NCI-H1694 (cell line): ENCODE data around the gene LMF2.
A peak's percentile ranks its signal among the peaks of the same experiment; 100 is the strongest.

ENCODE experiments used
- DNase-seq: peaks from one replicate; lab custom pipeline; 2025; lab: John Stamatoyannopoulos, UW

Gene LMF2

DNA sequence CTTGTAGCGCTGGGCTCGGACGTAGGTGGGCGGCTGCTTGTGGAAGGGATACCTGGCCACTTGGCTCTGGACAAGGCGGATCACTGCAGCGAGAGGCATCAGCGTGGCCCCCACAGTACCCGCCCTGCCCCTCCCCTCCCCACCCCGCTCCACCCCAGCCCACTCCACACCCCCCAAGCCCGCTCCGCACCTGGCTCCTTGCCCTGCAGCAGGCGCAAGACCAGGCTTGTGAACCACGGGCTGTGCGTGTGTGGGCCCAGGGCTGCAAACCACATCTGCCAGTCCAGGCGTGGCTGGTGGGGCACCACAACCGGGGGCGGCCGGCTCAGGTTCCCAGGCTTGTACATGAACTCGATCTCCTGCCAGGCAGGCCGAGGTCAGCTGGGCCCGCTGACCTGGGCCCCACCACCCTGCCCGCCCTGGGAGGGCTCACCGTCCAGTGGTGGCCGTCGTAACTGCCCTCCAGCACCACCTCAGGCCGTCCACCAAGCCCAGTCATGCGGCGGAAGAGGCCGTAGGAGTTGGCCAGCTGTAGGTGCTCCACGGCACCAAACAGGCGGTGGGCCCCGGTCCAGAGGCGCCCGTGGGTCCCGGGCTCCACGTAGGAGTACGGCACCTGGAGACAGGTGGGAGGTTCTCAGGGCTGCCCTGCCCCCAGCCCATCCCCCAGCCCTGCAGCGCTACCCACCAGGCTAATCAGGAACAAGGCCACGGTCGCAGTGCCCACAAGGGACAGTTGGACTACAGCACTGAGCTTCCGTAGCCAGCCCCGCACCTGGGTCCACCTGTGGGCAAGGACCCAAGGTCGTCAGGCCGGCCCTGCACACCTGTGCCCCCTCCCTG is 2.9 kb downstream of the LMF2 start:
- no peak for DNase-seq

DNA sequence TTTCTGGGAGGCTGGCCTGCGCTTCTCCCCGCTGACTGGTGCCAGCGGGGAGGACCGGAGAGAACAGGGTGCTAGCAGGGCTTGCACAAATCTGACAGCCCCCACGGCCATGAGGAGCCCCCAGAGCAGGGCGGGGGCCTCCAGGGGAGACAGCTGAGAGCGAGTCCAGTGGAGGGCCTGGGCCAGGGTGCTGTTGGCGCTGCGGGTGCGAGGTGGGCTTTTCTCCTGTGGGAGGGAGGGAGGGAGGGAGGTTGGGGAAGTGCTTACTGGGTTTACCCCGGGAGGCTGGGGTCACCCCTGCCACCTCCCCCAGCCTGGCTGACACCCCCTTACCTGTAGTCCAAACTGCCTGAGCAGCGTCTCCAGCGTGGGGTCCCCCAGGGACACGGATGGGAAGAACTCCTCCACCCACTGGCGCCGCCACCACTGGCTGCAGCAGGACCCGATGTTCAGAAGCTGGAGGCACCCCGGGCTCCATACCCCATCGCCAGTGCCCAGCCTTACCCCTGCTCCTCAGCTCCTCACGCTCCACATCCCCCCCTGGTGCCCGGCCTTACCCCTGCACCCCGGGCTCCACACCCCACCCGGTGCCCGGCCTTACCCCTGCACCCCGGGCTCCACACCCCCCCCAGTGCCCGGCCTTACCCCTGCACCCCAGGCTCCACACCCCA is 3.9 kb downstream of the LMF2 start:
- DNase-seq, result no peak

DNA sequence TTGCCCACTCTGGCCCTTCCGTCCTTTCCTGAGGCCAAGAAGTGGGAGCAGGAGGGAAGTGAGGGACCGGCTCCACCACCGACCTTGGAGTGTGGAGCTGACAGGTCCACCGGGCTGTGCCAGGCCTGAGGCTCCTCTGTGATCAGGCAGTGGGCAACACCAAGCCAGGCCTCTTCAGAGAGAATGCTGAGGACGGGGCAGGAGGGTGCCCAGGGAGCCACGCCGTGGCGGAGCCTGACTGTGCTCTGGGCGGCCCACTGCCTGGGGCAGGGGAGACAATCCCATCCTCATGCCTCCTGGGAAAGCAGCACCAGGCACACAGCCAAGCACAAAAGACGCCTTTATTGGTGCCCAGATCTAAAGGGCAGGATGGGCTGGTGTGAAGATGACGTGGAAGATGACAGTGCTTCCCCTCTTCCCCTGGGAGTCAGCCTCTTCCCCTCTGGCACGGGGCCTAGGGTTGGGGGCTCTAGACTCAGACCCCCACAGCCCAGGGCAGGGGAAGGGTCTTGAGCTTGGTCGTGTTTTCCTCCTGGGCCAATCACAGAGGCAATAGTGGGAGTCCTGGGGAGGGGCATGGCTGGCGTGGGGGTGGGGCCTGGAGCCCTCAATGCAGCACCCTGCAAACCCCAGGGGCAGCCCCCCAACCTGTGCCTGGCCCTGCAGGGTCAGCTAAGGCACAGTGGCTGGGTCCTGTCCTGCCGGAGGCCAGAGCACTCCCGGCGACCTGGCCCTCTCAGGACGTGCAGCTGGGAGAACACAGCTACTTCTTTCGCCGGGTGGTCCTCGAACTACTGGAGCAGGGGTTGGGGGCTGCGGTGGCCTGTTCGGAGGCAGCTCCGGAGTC is 4.7 kb downstream of the LMF2 start:
- no peak for DNase-seq

DNA sequence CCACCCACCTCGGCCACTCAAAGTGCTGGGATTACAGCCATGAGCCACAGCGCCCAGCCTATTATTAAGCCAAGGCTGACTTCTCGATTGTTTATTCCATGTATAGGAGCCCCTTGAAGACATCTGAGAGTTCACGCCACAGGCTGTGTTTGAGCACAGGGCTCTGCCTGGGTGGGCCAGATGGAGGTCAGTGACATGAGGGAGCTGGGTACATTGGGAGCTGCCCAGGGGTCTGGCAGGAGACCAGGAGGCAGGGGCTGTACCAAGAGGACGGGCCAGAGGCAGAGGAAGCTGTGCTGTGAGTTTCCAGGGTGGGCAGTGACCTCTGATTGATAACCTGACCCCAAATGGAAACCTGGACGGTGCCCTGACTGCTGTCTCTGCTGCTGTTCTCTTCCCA is 5.4 kb downstream of the LMF2 start:
- DNase-seq, result no peak

DNA sequence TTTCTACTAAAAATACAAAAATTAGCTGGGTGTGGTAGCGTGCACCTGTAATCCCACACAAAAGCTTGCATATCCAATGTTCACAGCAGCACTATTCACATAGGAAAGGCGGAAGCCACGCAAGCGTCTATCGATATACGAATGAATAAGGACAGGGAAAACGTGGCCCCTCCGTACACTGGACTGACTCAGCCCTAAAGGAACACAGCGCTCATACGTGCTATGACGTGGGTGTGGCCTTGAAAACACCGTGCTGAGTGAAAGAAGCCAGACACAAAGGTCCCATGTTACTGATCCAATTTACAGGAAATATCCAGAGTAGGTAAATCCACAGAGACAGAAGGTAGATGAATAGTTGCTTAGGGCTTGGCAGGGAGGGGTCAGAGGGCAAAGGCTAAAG is 7.0 kb downstream of the LMF2 start:
- DNase-seq, result no peak

DNA sequence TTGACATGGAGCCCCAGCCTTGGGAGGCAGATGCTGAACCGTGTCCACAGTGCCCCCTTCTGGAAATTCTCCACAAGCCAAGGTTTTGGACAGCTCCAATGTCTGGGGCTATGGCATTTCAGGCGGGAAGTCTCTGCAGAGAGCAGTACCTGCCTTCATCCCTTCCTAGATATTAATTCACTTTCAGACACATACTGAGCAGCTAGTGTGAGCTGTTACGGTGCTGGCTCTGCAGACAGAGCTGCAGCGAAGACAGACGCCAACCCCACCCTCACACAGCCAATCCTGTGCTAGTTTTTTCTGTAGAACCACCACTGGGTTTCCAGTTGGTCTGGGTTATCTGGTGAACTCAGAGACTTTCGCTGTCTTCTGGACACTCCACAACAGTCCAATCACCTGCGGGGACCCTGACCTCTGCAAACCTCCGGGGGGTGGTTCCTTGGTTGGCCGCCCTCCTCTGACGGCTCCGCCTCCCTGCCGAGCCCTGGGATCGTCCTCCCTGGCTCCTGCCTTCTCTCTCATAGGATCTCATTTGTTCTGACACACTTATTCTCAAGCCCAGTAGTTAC is 9.1 kb downstream of the LMF2 start:
- DNase-seq, result peak; percentile 82

DNA sequence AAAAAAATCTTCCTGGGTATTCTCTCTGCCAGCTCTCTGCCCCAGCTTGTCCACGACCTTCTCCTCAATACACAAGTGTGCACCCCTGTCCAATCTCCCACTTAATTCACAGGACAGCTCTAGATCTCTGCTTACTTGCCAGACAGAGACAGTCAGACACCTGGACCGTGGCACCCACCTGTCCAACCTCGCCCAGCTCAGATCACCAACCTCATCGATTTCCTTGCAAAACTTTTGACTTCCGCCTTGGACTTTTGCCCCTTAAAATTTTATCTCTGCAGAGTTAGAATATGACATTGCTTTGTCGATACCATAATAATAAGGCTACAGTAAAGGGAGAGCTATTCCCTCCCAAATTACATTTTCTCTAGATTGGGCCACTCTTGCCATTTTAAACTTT is 10.4 kb downstream of the LMF2 start:
- no peak for DNase-seq

DNA sequence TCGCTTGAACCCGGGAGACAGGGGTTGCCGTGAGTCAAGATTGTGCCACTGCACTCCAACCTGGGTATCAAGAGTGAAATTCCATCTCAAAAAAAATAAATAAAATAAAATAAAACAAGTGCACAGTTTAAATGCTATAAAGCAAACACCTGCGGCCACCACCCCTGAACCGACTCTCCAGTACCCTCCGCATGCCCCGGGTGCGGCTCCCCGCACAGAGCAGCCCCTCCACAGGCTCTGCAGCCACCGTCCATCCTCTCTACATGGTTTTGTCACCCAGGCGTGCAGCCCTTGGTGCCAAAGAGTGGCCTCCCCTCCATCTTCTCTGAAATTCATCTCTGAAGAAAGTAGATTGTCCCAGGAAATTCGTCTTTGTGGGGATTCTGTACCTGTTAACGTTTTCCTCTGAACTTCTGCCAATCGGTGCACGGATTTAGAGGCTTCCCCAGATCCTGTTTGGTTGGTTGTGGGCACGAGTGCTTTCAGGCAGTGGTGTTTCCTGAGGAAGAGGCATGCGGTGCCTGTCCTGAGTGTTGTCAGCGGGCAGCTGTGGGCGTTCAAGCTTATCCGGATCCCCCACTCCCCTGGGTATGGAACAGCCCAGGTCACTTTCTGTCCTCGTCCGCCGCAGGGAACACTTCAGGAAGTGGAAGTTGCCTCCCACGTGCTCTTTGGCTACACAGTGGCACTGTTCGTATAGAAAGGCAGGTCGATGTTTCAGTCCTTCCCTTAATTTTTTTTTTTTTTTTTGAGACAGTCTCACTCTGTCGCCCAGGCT is 16.8 kb downstream of the LMF2 start:
- no peak for DNase-seq

DNA sequence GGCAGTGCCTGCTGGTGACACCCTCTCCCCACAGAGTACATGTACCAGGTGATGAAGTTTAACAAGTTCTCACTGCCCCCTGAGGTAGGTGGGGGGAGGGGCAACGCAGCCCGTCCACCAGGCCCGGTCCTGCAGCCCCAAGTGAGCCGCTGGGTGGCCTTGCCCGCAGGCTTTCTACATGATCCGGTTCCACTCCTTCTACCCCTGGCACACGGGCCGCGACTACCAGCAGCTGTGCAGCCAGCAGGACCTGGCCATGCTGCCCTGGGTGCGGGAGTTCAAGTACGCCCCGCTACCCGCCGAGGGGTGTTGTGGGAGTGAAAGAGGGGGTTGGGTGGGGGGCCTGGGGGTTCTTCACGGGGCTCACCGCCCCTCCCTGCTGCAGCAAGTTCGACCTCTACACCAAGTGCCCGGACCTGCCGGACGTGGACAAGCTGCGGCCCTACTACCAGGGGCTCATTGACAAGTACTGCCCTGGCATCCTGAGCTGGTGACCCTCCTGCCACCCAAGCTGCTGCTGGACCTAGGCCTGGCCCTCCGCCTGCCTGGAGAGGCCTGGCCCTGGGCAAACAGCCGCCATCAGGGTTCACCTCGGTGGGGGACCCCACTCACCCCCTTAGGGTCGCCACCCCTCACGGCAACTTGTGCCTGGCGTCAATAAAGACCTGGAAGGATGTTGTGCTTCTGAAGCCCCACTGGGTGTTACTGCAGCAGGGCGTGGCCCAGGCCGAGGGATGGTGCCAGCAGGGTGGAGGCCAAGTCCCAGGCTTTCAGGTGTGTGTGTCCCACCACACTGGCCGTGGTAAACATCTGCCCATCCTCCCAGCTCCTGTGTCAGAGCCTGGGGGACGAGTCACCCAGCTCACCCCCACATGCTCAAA is 17.9 kb downstream of the LMF2 start:
- no peak for DNase-seq

DNA sequence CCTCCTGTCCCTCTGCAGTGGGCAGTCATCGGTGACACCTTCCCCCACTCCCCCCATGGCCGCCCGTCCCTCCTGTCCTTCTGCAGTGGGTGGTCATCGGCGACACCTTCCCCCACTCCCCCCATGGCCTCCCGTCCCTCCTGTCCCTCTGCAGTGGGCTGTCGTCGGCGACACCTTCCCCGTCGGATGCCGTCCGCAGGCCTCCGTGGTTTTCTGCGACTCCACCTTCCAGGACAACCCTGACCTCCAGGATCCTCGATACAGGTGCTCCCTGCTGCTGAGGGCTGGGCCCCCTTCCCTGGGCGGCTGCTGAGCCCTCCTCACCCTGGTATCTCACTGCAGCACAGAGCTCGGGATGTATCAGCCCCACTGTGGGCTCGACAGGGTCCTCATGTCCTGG is 18.6 kb downstream of the LMF2 start:
- no peak for DNase-seq

DNA sequence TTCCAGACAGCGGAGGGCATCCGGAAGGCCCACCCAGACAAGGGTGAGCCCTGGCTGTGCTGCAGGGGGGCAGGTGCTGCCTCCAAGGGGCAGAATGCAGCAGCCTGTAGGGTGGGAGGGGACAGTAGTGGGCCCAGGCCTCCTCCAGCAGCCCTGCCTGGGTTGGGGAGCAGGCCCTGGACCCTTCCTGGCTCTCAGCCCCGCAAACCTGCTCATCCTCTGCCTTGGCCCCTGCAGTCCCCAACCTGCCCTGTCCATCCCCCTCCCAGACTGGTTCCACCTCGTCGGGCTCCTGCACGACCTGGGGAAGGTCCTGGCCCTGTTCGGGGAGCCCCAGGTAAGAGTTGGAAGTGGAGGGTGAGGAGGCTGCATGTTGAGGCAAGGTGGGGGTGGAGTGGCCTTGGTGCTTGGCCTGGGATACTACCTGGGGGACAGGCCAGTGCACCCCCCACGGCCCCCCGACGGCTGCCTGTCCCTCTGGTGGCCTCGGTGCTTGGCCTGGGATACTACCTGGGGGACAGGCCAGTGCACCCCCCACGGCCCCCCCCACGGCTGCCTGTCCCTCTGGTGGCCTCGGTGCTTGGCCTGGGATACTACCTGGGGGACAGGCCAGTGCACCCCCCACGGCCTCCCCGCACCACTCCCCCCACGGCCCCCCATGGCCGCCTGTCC is 19.4 kb downstream of the LMF2 start:
- no peak for DNase-seq

DNA sequence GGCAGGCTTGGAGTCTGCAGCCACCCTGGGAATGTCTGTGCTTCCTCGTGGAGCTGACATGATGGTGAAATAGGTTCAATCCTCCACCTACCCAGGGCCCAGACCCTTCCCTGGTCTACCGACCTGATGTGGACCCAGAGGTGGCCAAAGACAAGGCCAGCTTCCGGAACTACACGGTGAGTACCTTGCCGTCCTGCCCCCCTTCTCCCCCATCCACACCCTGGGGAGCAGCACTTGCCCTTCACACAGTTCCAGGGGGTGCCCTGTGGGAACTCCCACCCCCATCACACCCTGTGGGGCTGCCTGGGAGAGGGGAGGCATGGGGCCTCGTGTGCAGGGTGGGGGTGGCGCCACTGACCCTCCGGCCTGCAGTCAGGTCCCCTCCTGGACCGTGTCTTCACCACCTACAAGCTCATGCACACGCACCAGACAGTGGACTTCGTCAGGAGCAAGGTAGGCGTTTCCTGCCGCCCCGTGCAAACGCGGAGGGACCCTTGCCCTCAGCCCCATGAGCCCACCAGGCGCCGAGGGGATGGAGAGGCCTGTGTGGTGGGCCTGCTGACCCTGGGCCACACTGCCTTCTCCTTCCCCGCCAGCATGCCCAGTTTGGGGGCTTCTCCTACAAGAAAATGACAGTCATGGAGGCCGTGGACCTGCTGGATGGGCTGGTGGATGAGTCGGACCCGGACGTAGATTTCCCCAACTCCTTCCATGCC is 20.1 kb downstream of the LMF2 start:
- DNase-seq, result no peak

DNA sequence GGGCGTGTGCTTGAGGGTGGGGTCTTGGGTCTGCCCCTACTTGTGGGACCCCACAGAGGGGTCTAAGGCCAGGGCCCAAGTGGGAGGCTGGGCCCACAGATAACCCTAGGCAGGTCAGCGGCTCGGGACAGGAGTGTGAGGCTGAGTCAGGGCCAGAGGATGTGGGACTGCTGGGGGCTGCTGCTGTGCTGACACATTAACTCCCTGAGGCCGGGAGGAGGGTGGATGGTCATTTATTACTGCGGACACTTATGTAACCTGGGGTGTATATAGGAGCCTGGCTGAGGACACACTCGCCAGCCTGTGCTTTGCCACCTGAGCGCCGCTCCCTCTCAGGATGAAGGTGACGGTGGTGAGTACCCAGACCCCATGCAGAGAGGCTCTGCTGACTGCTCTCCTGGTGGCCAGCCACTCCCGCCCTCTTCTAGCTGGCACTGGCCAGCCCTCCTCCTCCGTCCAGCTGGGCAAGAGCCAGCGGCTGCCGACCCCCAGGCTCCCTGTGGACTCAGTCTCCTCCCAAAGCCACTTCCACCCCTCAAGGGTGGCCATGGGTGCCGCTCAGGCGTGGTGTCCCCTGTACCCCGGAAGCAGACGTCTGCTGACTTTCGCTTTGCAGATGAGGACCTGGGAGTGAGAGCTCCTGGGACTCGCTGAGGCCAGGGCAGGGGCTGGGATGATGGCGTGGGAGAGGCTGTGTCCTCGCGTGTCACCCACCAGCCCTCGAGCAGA is 20.8 kb downstream of the LMF2 start, which contains the start of gene MIOX:
TSS of gene MIOX (plus strand) at position 299 of the 729 bp plus-strand sequence. CDS start at position 338, 39 bp downstream.
- DNase-seq, result no peak

DNA sequence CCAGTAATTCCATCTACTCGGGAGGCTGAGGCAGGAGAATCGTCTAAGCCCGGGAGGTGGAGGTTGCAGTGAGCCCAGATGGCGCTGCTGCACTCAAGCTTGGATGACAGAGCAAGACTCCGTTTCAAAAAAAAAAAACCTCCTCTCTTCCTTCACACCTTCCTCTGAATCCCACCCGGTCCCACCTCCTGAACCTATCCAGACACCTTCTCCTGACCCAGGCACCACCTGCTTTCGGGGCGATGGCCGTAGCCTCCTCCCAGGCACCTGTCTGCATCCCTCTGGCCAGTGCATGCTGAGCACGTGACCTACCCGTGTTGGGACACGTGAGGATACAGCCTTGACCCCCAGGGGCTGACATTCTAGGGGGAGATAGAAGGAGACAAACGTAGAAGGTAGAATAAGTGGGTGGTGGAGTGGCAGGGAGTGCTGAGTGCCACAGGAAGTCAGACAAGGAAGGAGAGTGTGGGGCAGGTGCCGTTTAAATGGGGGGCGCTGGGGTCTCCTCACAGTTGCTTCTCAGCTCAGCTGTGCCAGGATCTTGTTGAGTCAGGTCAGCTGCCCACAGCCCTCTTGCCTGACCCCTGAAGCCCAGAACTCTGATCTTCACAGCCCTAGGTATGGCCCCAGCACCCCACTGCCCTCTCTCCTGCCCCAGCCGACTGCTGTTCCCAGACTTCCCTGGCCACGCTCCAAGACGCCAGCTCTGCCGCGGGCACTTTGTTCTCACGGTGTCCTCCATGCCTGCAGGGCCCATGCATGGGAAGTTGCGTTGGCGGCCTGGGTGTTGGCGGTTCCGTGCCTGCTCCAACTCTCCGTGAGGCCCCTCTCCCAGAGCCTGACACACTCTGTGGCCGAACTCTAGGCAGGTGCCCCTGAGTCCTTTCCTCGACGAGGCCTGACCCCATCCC is 22.0 kb downstream of the LMF2 start:
- no peak for DNase-seq

DNA sequence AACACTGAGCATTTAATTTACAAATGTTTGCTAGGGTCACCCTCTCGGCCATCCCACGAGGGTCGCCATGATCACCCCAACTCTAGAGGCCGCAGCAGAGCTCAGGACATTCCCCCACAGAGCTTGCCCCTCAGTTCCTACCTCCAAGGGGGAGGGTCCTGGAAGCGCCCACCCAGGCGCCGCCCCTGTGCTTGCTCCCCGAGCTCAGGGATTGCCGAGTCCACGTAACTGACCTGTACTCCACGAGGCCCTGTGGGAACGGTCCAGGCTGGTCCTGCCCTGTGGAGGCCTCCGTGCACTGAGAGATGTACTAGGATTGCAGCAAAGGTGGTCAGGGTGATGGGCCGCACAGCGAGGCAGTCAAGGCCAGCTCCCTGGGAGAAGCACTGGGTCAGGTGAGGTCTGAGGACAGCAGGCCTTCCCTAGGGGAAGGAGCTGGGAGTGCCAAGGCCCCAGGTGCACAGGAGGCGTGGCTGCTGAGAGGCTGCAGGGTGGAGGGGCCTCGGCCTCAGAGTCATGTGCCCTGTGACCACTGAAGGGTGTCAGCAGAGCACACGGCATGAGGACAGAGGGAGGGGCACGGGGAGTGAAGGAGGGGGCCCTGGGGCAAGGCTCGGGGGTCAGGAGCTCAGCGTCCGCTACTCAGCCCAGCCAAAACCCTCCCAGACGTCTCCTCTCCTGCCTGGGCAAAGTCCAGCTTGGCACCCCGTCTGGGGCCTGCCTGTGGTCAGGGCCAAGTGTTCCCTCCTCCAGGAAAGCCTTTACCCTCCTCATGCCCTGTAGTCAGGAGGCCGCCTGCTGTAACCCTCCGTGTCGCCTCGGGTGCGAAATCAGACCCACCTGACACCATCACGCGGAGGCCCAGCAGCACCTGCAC is 23.3 kb downstream of the LMF2 start:
- DNase-seq, result no peak

DNA sequence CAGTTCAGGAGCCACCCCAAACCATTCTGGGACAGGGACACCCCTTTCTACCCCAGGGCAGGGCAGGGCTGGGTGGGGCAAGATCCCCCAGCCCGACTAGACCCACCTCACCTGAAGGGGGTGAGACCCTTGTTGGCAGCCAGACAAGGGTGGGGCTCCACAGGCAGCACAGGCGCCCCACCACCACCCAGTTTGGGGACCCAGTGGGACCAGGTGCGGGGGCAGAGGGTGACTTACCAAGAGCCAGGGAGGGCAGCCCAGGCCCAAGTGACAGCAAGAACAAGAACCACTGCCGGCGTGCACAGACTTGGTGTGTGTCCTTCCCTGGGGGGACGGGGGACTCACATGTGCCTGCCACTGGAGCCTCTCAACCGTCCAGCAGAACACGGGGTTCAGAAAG is 23.9 kb downstream of the LMF2 start:
- DNase-seq, result no peak
